ENCODE data around the gene KRTAP4-11. TPM values are rescaled to one million over a fixed set of nuclear protein-coding genes. Genes with fewer than 3 reads are reported as not detected.
"Not testable (repeated sequence)": the region's sequence is repeated elsewhere in the genome, so short reads cannot be mapped to it uniquely, and the experiment has no call there.

Gene KRTAP4-11
- total and polyA plus RNA-seq, 2 of the 13 experiments (the other 11 are each of a cell fraction or from before 2014, with no cell fraction given), result not detected

GRCh38 chr17:41160648-41161047 is 42.5 kb upstream of the KRTAP4-11 start, which contains the start of gene KRTAP4-4 (continued):
- TF ChIP-seq GRHL1 (CRISPR knock-in tag; conservative IDR thresholded peaks at IDR 0.05) (no peak), MIER2 (CRISPR knock-in tag; IDR thresholded peaks at IDR 0.05) (no peak), ELF4 (CRISPR knock-in tag; IDR thresholded peaks at IDR 0.05; ENCODE audit: borderline replicate concordance) (no peak), MAFF (IDR thresholded peaks at IDR 0.05; ENCODE audit: low read depth, low read length) (peak; percentile 26; the same call in 1 of the 2 replicates), ARNT (IDR thresholded peaks at IDR 0.05) (no peak), JUNB (CRISPR knock-in tag; IDR thresholded peaks at IDR 0.05; ENCODE audit: borderline replicate concordance) (no peak)

- intact Hi-C loops (cut with micrococcal nuclease; ENCODE audit: unreplicated experiment), result not testable (repeated sequence)
Observed at GRCh38 chr17:41160190-41160589, 42.0 kb upstream of the KRTAP4-11 start.

More at GRCh38 chr17:41160190-41160589, 42.0 kb upstream of the KRTAP4-11 start:
- H3K27me3 ChIP-seq (ENCODE audit: control insufficient read depth in 1 of 2, insufficient read depth in 2 of 2, low read length in 2 of 2); H3K4me1 ChIP-seq (ENCODE audit: insufficient read depth, low read length); H3K79me2 ChIP-seq (ENCODE audit: insufficient read depth, low read length); in situ Hi-C loops (cut with HindIII; ENCODE audit: extremely low pct_ligation_motif_present, low pct_unique_long_range_greater_than_20kb); BruUV-seq (replicated peaks); CTCF ChIA-PET (ENCODE audit: low intra/inter-chr PET ratio, low total read pairs); H3K27ac ChIP-seq (ENCODE audit: extremely low read length, insufficient read depth, low read length); H3K9me3 ChIP-seq (ENCODE audit: low read length); H3K4me3 ChIP-seq (replicated peaks in 1 of 3; ENCODE audit: insufficient read depth in 1 of 3, low read depth in 2 of 3, low read length in 3 of 3); H2AFZ ChIP-seq (ENCODE audit: low read length); H3K4me2 ChIP-seq (ENCODE audit: low read depth, low read length); DNase-seq (ENCODE audit: low spot score); FAIRE-seq; H3K9ac ChIP-seq (ENCODE audit: insufficient read depth, low read depth, low read length); POLR2A ChIA-PET; H3K36me3 ChIP-seq (replicated peaks in 1 of 2; ENCODE audit: control insufficient read depth in 1 of 2, insufficient read depth in 2 of 2, low read length in 2 of 2); ATAC-seq; H4K20me1 ChIP-seq (ENCODE audit: insufficient read depth, low read length): not testable (repeated sequence)
- WGBS (ENCODE audit: low lambda C conversion rate), result 0% methylated on average over 1 of the region's 3 CpGs
